H1 (cell line): ENCODE measurements around the gene TRAPPC8. TPM values are rescaled to one million over a fixed set of nuclear protein-coding genes. Genes with fewer than 3 reads are reported as not detected.

Source experiments
- BACH1 ChIP-seq: IDR thresholded peaks from 2 replicates; pipeline ENCODE4 v1.6.1; 2012; ENCODE audit warnings: low read length, improper control_type of control experiment
- BRCA1 ChIP-seq: IDR thresholded peaks from 2 replicates; pipeline ENCODE4 v1.6.1; 2012; ENCODE audit warnings: low read depth, low read length, improper control_type of control experiment
- EP300 ChIP-seq, 2 experiments: IDR thresholded peaks; 1 replicate in 1 of 2; 2 replicates in 1 of 2; pipeline ENCODE4 v1.6.1; 2011 to 2012; ENCODE audit warnings: low read depth in 2 of 2, low read length in 2 of 2, mild to moderate bottlenecking in 2 of 2, borderline replicate concordance in 1 of 2, inconsistent platforms in 1 of 2, moderate library complexity in 1 of 2
- EZH2 ChIP-seq: fragments of 200-600 bp; sonication (generic); IDR thresholded peaks from 2 replicates; pipeline ENCODE4 v1.7.1; 2012; ENCODE audit warnings: low read depth, mild to moderate bottlenecking, moderate library complexity, low read length, inconsistent platforms; ENCODE audit not compliant: severe bottlenecking
- HDAC2 ChIP-seq, 2 experiments: fragments of 300-600 bp in 1 of 2; sonication (generic) in 1 of 2; IDR thresholded peaks; 2 replicates each; pipeline ENCODE4 v1.6.1; 2011 to 2012; ENCODE audit warnings: low read depth in 2 of 2, low read length in 2 of 2, mild to moderate bottlenecking in 2 of 2, moderate library complexity in 2 of 2, borderline replicate concordance in 1 of 2, inconsistent platforms in 1 of 2
- MAFK ChIP-seq: IDR thresholded peaks from 2 replicates; pipeline ENCODE4 v1.6.1; 2012; ENCODE audit warnings: low read depth, mild to moderate bottlenecking, improper control_type of control experiment, low read length
- RAD21 ChIP-seq, 2 experiments: IDR thresholded peaks in 1 of 2; conservative IDR thresholded peaks in 1 of 2; 2 replicates each; pipeline ENCODE4 v1.6.1; 2011; ENCODE audit warnings: low read depth in 2 of 2, low read length in 2 of 2, improper control_type of control experiment in 1 of 2, inconsistent platforms in 1 of 2, mild to moderate bottlenecking in 1 of 2, moderate library complexity in 1 of 2
- RBBP5 ChIP-seq: IDR thresholded peaks from 2 replicates; pipeline ENCODE4 v1.7.1; 2012; ENCODE audit warnings: low read depth, mild to moderate bottlenecking, inconsistent platforms, low read length, moderate library complexity, borderline replicate concordance
- SIN3A ChIP-seq, 2 experiments: IDR thresholded peaks in 1 of 2; conservative IDR thresholded peaks in 1 of 2; 2 replicates each; pipeline ENCODE4 v1.6.1; 2011 to 2012; ENCODE audit warnings: low read length in 2 of 2, improper control_type of control experiment in 1 of 2, low read depth in 1 of 2, mild to moderate bottlenecking in 1 of 2
- TAF1 ChIP-seq: IDR thresholded peaks from 2 replicates; pipeline ENCODE4 v1.6.1; 2011; ENCODE audit warnings: mild to moderate bottlenecking, low read depth, low read length
- polyA plus RNA-seq, 7 experiments: library from polyadenylated mRNA; depleted of rRNA in 3 of 7; stranded (reverse) in 5 of 7; unstranded in 2 of 7; fragments of >200 nt in 5 of 7; fragments of 200-250 nt in 2 of 7; gene quantifications; 1 replicate in 5 of 7; 2 replicates in 1 of 7; 4 replicates in 1 of 7; pipeline versions ENCODE4 v1.2.1 to v1.2.3, GENCODE V29; 2011 to 2013; ENCODE audit warnings: missing spikeins in 2 of 7, mixed read lengths in 2 of 7
- total RNA-seq: library from RNA; stranded (reverse); fragmentation: NEBNext Ultra II Directional; extraction: Animal tissue kit (Norgen Biotek cat#: 25700); gene quantifications from 2 replicates; pipeline ENCODE4 v1.2.1, GENCODE V29; 2021
- TF ChIP-seq, protein P1 (sequence below): fragments of 300-600 bp; sonication (generic); IDR thresholded peaks from 2 replicates; pipeline ENCODE4 v1.7.1; 2012; ENCODE audit warnings: low read length, moderate library complexity, mild to moderate bottlenecking, inconsistent platforms; ENCODE audit not compliant: insufficient replicate concordance

Gene TRAPPC8
- total and polyA plus RNA-seq, 2 of the 8 experiments (the other 6 are each of a cell fraction or from before 2014, with no cell fraction given): 43.6 to 56.5 TPM

DNA sequence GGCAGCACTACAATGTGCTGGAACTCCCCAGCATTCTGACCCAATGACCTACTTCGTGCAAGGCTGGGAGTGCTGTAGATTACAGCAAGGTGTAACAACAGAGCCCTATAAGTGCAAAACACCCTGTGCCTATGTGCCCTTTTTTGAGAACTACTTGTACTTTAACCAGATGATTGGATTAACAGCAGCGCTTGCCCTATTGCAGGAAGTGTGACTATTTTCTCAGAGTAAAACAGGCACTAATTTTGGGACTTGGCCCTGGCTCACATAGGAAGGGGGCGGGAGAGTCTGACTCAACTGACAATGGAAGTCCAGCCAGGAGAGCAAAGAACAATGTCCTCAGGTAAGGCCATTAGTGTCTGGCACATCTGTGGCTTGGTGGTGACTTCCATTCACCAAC lies 40.1 kb upstream of the TRAPPC8 start (continued):
- TF ChIP-seq, protein P1, sequence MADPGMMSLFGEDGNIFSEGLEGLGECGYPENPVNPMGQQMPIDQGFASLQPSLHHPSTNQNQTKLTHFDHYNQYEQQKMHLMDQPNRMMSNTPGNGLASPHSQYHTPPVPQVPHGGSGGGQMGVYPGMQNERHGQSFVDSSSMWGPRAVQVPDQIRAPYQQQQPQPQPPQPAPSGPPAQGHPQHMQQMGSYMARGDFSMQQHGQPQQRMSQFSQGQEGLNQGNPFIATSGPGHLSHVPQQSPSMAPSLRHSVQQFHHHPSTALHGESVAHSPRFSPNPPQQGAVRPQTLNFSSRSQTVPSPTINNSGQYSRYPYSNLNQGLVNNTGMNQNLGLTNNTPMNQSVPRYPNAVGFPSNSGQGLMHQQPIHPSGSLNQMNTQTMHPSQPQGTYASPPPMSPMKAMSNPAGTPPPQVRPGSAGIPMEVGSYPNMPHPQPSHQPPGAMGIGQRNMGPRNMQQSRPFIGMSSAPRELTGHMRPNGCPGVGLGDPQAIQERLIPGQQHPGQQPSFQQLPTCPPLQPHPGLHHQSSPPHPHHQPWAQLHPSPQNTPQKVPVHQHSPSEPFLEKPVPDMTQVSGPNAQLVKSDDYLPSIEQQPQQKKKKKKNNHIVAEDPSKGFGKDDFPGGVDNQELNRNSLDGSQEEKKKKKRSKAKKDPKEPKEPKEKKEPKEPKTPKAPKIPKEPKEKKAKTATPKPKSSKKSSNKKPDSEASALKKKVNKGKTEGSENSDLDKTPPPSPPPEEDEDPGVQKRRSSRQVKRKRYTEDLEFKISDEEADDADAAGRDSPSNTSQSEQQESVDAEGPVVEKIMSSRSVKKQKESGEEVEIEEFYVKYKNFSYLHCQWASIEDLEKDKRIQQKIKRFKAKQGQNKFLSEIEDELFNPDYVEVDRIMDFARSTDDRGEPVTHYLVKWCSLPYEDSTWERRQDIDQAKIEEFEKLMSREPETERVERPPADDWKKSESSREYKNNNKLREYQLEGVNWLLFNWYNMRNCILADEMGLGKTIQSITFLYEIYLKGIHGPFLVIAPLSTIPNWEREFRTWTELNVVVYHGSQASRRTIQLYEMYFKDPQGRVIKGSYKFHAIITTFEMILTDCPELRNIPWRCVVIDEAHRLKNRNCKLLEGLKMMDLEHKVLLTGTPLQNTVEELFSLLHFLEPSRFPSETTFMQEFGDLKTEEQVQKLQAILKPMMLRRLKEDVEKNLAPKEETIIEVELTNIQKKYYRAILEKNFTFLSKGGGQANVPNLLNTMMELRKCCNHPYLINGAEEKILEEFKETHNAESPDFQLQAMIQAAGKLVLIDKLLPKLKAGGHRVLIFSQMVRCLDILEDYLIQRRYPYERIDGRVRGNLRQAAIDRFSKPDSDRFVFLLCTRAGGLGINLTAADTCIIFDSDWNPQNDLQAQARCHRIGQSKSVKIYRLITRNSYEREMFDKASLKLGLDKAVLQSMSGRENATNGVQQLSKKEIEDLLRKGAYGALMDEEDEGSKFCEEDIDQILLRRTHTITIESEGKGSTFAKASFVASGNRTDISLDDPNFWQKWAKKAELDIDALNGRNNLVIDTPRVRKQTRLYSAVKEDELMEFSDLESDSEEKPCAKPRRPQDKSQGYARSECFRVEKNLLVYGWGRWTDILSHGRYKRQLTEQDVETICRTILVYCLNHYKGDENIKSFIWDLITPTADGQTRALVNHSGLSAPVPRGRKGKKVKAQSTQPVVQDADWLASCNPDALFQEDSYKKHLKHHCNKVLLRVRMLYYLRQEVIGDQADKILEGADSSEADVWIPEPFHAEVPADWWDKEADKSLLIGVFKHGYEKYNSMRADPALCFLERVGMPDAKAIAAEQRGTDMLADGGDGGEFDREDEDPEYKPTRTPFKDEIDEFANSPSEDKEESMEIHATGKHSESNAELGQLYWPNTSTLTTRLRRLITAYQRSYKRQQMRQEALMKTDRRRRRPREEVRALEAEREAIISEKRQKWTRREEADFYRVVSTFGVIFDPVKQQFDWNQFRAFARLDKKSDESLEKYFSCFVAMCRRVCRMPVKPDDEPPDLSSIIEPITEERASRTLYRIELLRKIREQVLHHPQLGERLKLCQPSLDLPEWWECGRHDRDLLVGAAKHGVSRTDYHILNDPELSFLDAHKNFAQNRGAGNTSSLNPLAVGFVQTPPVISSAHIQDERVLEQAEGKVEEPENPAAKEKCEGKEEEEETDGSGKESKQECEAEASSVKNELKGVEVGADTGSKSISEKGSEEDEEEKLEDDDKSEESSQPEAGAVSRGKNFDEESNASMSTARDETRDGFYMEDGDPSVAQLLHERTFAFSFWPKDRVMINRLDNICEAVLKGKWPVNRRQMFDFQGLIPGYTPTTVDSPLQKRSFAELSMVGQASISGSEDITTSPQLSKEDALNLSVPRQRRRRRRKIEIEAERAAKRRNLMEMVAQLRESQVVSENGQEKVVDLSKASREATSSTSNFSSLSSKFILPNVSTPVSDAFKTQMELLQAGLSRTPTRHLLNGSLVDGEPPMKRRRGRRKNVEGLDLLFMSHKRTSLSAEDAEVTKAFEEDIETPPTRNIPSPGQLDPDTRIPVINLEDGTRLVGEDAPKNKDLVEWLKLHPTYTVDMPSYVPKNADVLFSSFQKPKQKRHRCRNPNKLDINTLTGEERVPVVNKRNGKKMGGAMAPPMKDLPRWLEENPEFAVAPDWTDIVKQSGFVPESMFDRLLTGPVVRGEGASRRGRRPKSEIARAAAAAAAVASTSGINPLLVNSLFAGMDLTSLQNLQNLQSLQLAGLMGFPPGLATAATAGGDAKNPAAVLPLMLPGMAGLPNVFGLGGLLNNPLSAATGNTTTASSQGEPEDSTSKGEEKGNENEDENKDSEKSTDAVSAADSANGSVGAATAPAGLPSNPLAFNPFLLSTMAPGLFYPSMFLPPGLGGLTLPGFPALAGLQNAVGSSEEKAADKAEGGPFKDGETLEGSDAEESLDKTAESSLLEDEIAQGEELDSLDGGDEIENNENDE: no peak
- TF ChIP-seq HDAC2 (IDR thresholded peaks at IDR 0.05; ENCODE audit: borderline replicate concordance in 1 of 2, low read depth in 2 of 2, low read length in 2 of 2) (no peak), BACH1 (no peak), BRCA1 (no peak), RBBP5 (no peak), RAD21 (IDR thresholded peaks at IDR 0.05 in 1 of 2, conservative IDR thresholded peaks at IDR 0.05 in 1 of 2; ENCODE audit: low read depth in 2 of 2, low read length in 2 of 2) (no peak), EZH2 (no peak), MAFK (no peak), SIN3A (conservative IDR thresholded peaks at IDR 0.05 in 1 of 2, IDR thresholded peaks at IDR 0.05 in 1 of 2; ENCODE audit: low read depth in 1 of 2, low read length in 2 of 2) (no peak), EP300 (IDR thresholded peaks at IDR 0.05; ENCODE audit: borderline replicate concordance in 1 of 2, low read depth in 2 of 2, low read length in 2 of 2) (no peak), TAF1 (no peak)
